H9 (cell line): ENCODE results near the gene NADK. TPM values are rescaled to one million over a fixed set of nuclear protein-coding genes. Genes with fewer than 3 reads are reported as not detected.

Experiments used
- DNase-seq: peaks from one replicate; pipeline ENCODE4 v3.0.0-alpha.2; 2017
- H2AFZ ChIP-seq: one replicate; pipeline ENCODE4 v1.6.1; 2013; ENCODE audit warnings: mild to moderate bottlenecking, low read length, control low read depth, moderate library complexity
- H2AK5ac ChIP-seq: 2 replicates; pipeline ENCODE4 v1.6.1; 2013; ENCODE audit warnings: low read length, control low read depth, mixed read lengths; ENCODE audit not compliant: insufficient read length
- H2BK120ac ChIP-seq: one replicate; pipeline ENCODE4 v1.6.1; 2013; ENCODE audit warnings: low read depth, mild to moderate bottlenecking, low read length, control low read depth, inconsistent platforms; ENCODE audit not compliant: poor library complexity, severe bottlenecking
- H2BK12ac ChIP-seq: 2 replicates; pipeline ENCODE4 v1.6.1; 2013; ENCODE audit warnings: low read length, control low read depth, mixed read lengths, low read depth; ENCODE audit not compliant: insufficient read length
- H2BK15ac ChIP-seq: 2 replicates; pipeline ENCODE4 v1.6.1; 2013; ENCODE audit warnings: low read depth, low read length, control low read depth
- H2BK20ac ChIP-seq: one replicate; pipeline ENCODE4 v1.6.1; 2013; ENCODE audit warnings: low read depth, mild to moderate bottlenecking, low read length, control low read depth, inconsistent platforms; ENCODE audit not compliant: poor library complexity, severe bottlenecking
- H2BK5ac ChIP-seq: 2 replicates; pipeline ENCODE4 v1.6.1; 2013; ENCODE audit warnings: low read length, control low read depth, mixed read lengths; ENCODE audit not compliant: insufficient read length
- H3K14ac ChIP-seq: 2 replicates; pipeline ENCODE4 v1.6.1; 2013; ENCODE audit warnings: low read length, control low read depth; ENCODE audit not compliant: insufficient read depth
- H3K18ac ChIP-seq: 2 replicates; pipeline ENCODE4 v1.6.1; 2013; ENCODE audit warnings: low read depth, mild to moderate bottlenecking, mixed read lengths, low read length, control low read depth; ENCODE audit not compliant: insufficient read length
- H3K23ac ChIP-seq: 2 replicates; pipeline ENCODE4 v1.6.1; 2013; ENCODE audit warnings: low read length, control low read depth, mixed read lengths, low read depth; ENCODE audit not compliant: insufficient read length
- H3K23me2 ChIP-seq: 2 replicates; pipeline ENCODE4 v1.6.1; 2013; ENCODE audit warnings: low read depth, mild to moderate bottlenecking, mixed read lengths, low read length, control low read depth; ENCODE audit not compliant: insufficient read length, poor library complexity, severe bottlenecking
- H3K27ac ChIP-seq: 2 replicates; pipeline ENCODE4 v1.5.1; 2013; ENCODE audit warnings: low read length, control low read depth, mixed read lengths, low read depth; ENCODE audit not compliant: insufficient read length
- H3K27me3 ChIP-seq: 2 replicates; pipeline ENCODE4 v1.6.1; 2013; ENCODE audit warnings: low read length, control low read depth, inconsistent platforms; ENCODE audit not compliant: insufficient read depth
- H3K4ac ChIP-seq: 2 replicates; pipeline ENCODE4 v1.6.1; 2013; ENCODE audit warnings: low read depth, mild to moderate bottlenecking, control low read depth, inconsistent platforms, low read length, moderate library complexity
- H3K4me1 ChIP-seq: 2 replicates; pipeline ENCODE4 v1.6.1; 2013; ENCODE audit warnings: low read length, control low read depth, inconsistent platforms; ENCODE audit not compliant: insufficient read depth
- H3K4me2 ChIP-seq: 2 replicates; pipeline ENCODE4 v1.6.1; 2013; ENCODE audit warnings: low read length, control low read depth, mixed read lengths; ENCODE audit not compliant: insufficient read length, insufficient read depth
- H3K56ac ChIP-seq: 2 replicates; pipeline ENCODE4 v1.6.1; 2013; ENCODE audit warnings: low read depth, mild to moderate bottlenecking, mixed read lengths, low read length, control low read depth; ENCODE audit not compliant: insufficient read length
- H3K79me1 ChIP-seq: 2 replicates; pipeline ENCODE4 v1.6.1; 2013; ENCODE audit warnings: low read depth, mild to moderate bottlenecking, moderate library complexity, low read length, control low read depth, inconsistent platforms; ENCODE audit not compliant: insufficient read depth, poor library complexity, severe bottlenecking
- H3K79me2 ChIP-seq: 2 replicates; pipeline ENCODE4 v1.6.1; 2013; ENCODE audit warnings: low read length, control low read depth, inconsistent platforms; ENCODE audit not compliant: insufficient read depth
- H3K9ac ChIP-seq: 2 replicates; pipeline ENCODE4 v1.6.1; 2013; ENCODE audit warnings: low read length, control low read depth, mixed read lengths; ENCODE audit not compliant: insufficient read length; ENCODE audit errors: extremely low read depth
- H3K9me3 ChIP-seq: one replicate; pipeline ENCODE4 v1.6.1; 2013; ENCODE audit warnings: low read depth, low read length, inconsistent platforms; ENCODE audit not compliant: control insufficient read depth
- H3T11ph ChIP-seq: one replicate; pipeline ENCODE4 v1.6.1; 2013; ENCODE audit warnings: mild to moderate bottlenecking, low read length, control low read depth, inconsistent platforms
- H4K20me1 ChIP-seq: one replicate; pipeline ENCODE4 v1.6.1; 2013; ENCODE audit not compliant: control insufficient read depth, insufficient read length, insufficient read depth
- H4K5ac ChIP-seq: 2 replicates; pipeline ENCODE4 v1.6.1; 2013; ENCODE audit warnings: low read depth, mild to moderate bottlenecking, mixed read lengths, low read length, control low read depth; ENCODE audit not compliant: insufficient read length
- H4K8ac ChIP-seq: replicated peaks from 2 replicates; pipeline ENCODE4 v1.6.1; 2013; ENCODE audit warnings: low read length, control low read depth, mixed read lengths, low read depth; ENCODE audit not compliant: insufficient read length
- H4K91ac ChIP-seq: 2 replicates; pipeline ENCODE4 v1.6.1; 2013; ENCODE audit warnings: low read depth, mild to moderate bottlenecking, moderate library complexity, mixed read lengths, low read length, control low read depth; ENCODE audit not compliant: insufficient read length
- H3K27ac Mint-ChIP-seq, 3 experiments: 2 replicates in 2 of 3; 3 replicates in 1 of 3; pipeline ENCODE4 v1.8.0; 2020 to 2021; ENCODE audit warnings: mixed read lengths in 3 of 3, mild to moderate bottlenecking in 1 of 3, moderate library complexity in 1 of 3
- H3K27me3 Mint-ChIP-seq: 2 replicates; pipeline ENCODE4 v1.8.0; 2021; ENCODE audit warnings: low read depth, mild to moderate bottlenecking, moderate library complexity, mixed read lengths
- H3K36me3 Mint-ChIP-seq, 3 experiments: 2 replicates in 2 of 3; 3 replicates in 1 of 3; pipeline ENCODE4 v1.8.0; 2020 to 2021; ENCODE audit warnings: low read depth in 3 of 3, mixed read lengths in 3 of 3; ENCODE audit not compliant: insufficient read depth in 1 of 3
- H3K4me1 Mint-ChIP-seq, 2 experiments: 2 replicates each; pipeline ENCODE4 v1.8.0; 2020; ENCODE audit warnings: mixed read lengths in 2 of 2
- H3K4me3 Mint-ChIP-seq, 2 experiments: 2 replicates in 1 of 2; 3 replicates in 1 of 2; pipeline ENCODE4 v1.8.0; 2020 to 2021; ENCODE audit warnings: mild to moderate bottlenecking in 2 of 2, mixed read lengths in 2 of 2, moderate library complexity in 1 of 2
- H3K9me3 Mint-ChIP-seq, 2 experiments: 2 replicates in 1 of 2; 3 replicates in 1 of 2; pipeline ENCODE4 v1.8.0; 2020; ENCODE audit warnings: mild to moderate bottlenecking in 2 of 2, mixed read lengths in 2 of 2, moderate library complexity in 1 of 2
- WGBS: extraction: QIAGEN DNeasy Blood & Tissue Kit; methylation state at CpG from one replicate; pipeline ENCODE4 v1.1.7; 2013; ENCODE audit warnings: missing lambda C conversion rate, low lambda C conversion rate, mixed read lengths; ENCODE audit not compliant: insufficient read length; ENCODE audit errors: extremely low coverage; 5-methylcytosine and 5-hydroxymethylcytosine counted together
- total RNA-seq: library from RNA; stranded (reverse); gene quantifications from 2 replicates; pipeline ENCODE4 v1.2.1, GENCODE V29; 2021
- TF ChIP-seq, protein P1 (sequence below): fragments of 200-600 bp; sonication (generic); conservative IDR thresholded peaks from 3 replicates; pipeline ENCODE4 v1.8.0; 2021; ENCODE audit warnings: antibody characterized with exemption, mild to moderate bottlenecking

The NADK gene
- total RNA-seq, 1 experiment from 2014 or later: 105 TPM

DNA sequence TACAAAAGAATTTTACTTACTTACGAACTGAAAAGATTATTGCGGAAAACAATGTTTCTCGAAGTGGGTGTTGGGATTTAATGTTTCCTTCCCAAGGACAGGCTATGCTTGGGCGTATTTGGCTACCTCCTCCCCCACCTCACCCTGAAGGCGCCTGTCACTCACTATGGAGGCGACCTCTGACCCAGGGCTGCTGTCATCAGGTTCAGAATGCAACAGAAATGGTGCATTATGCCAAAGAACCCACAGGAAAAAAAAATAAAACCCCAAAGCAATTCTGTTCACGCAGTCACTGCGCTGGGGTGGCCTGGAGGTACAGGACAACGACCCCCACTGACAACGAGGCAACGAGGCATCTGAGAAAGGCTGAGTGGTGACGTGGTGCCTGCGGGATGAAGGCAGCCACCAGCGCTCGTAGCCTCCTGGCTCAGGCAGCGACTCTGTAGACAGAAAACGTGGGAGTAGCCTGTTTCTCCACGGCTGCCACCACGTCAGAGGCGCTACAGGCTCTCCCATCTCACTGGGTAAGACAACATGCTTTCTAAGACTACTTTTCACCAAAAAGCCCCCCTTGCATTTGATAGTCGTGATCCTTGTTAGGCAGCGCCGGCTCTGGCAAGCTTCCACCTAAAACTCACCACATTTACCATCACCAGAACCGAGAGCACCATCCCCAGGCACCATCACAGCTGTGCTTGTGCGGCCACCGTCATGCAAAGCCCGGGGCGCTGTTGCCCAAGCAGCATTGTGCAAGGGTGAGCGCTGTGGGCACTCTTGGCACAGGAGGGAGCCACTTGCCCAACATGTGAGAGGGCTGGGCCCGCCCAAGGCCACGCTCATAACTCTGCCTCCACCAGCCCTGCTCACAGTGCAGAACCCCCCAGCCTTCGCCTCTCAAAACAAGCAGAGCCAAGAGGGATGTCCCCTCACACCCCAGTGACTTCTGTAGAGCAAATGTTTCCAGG lies 14.3 kb downstream of the NADK start:
- Histone ChIP-seq H3K14ac (no peak overlapping the region), H3K18ac (no peak overlapping the region), H2BK15ac (no peak overlapping the region), H3K27me3 (no peaks in the 10 kb centered on the region), H2BK120ac (no peak overlapping the region), H3T11ph (no peak overlapping the region), H3K79me2 (peaks cover 10% of the 10 kb centered on the region; the same call in 1 of the 2 replicates), H3K23me2 (no peaks in the 10 kb centered on the region), H2BK5ac (no peak overlapping the region), H3K4me1 (no peaks in the 10 kb centered on the region), H4K8ac (no peak overlapping the region), H3K56ac (no peak overlapping the region), H4K20me1 (no peaks in the 10 kb centered on the region), H4K91ac (no peak overlapping the region), H3K9ac (no peak overlapping the region), H3K9me3 (no peaks in the 10 kb centered on the region), H3K79me1 (peaks cover 21% of the 10 kb centered on the region), H2AK5ac (no peak overlapping the region), H3K4me2 (no peak overlapping the region), H3K4ac (no peak overlapping the region), H3K27ac (no peak overlapping the region), H4K5ac (no peak overlapping the region), H3K23ac (no peak overlapping the region), H2AFZ (no peak overlapping the region), H2BK20ac (no peak overlapping the region), H2BK12ac (no peak overlapping the region)
- no peaks in the 10 kb centered on the region for H3K27me3 Mint-ChIP-seq
- TF ChIP-seq, protein P1, sequence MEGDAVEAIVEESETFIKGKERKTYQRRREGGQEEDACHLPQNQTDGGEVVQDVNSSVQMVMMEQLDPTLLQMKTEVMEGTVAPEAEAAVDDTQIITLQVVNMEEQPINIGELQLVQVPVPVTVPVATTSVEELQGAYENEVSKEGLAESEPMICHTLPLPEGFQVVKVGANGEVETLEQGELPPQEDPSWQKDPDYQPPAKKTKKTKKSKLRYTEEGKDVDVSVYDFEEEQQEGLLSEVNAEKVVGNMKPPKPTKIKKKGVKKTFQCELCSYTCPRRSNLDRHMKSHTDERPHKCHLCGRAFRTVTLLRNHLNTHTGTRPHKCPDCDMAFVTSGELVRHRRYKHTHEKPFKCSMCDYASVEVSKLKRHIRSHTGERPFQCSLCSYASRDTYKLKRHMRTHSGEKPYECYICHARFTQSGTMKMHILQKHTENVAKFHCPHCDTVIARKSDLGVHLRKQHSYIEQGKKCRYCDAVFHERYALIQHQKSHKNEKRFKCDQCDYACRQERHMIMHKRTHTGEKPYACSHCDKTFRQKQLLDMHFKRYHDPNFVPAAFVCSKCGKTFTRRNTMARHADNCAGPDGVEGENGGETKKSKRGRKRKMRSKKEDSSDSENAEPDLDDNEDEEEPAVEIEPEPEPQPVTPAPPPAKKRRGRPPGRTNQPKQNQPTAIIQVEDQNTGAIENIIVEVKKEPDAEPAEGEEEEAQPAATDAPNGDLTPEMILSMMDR: no peak
- no peak overlapping the region for H3K4me3 Mint-ChIP-seq
- H3K27ac Mint-ChIP-seq: 0 out of 7 replicates have a peak overlapping the region, but pooled peaks of 1 of the 3 experiments have one; percentile 4
- peaks cover 23 to 74% (median 68%) of the 10 kb centered on the region in 3 experiments for H3K36me3 Mint-ChIP-seq
- WGBS: no CpG with 5 or more reads among the region's 32 CpGs
- H3K4me1 Mint-ChIP-seq: no peaks in the 10 kb centered on the region
- no peak for DNase-seq
- H3K9me3 Mint-ChIP-seq: no peaks in the 10 kb centered on the region
